ENCODE results near the gene ATP10B. TPM values are rescaled to one million over a fixed set of nuclear protein-coding genes. Genes with fewer than 3 reads are reported as not detected.

ATP10B gene
- polyA plus RNA-seq, 1 donor (not counting 4 experiments of a cell fraction or from before 2014, with no cell fraction given) = 0.25 TPM

GRCh38 chr5:160773646-160774410 lies 78.2 kb downstream of the ATP10B start:
- Histone ChIP-seq H3K9me1 (ENCODE audit: control insufficient read depth, extremely low read depth, insufficient read depth, low read length) (no peaks in the 10 kb centered on the region), H3K4me2 (ENCODE audit: control insufficient read depth, extremely low read depth, insufficient read depth, low read depth, low read length) (no peak overlapping the region), H4K20me1 (ENCODE audit: control insufficient read depth, extremely low read depth, insufficient read depth, low read length) (no peaks in the 10 kb centered on the region), H3K9ac (ENCODE audit: control insufficient read depth, extremely low read depth, insufficient read depth, low read length) (no peak overlapping the region), H2AFZ (ENCODE audit: control insufficient read depth, low read length) (no peak overlapping the region), H3K27ac (ENCODE audit: control insufficient read depth, insufficient read depth, low read length) (no peak overlapping the region), H3K9me3 (ENCODE audit: control insufficient read depth, low read depth, low read length) (no peaks in the 10 kb centered on the region), H3K36me3 (ENCODE audit: control insufficient read depth in 2 of 2, extremely low read depth in 1 of 2, insufficient read depth in 2 of 2, low read length in 2 of 2) (no peaks in the 10 kb centered on the region), H3K27me3 (ENCODE audit: control insufficient read depth, extremely low read depth, insufficient read depth, low read length) (no peaks in the 10 kb centered on the region), H3K79me2 (ENCODE audit: control insufficient read depth, insufficient read depth, low read length) (no peaks in the 10 kb centered on the region), H3K4me3 (ENCODE audit: control insufficient read depth in 2 of 3, extremely low read depth in 1 of 3, insufficient read depth in 2 of 3, low read depth in 1 of 3, low read length in 3 of 3) (no peak overlapping the region), H3K4me1 (ENCODE audit: control insufficient read depth, extremely low read depth, insufficient read depth, low read length) (no peaks in the 10 kb centered on the region)
- FAIRE-seq (no peak), DNase-seq (ENCODE audit: low read depth, low spot score) (no peak)
- no peak for TF ChIP-seq EZH2 (IDR thresholded peaks at IDR 0.05; ENCODE audit: low read length)
- TF ChIP-seq, protein P1, sequence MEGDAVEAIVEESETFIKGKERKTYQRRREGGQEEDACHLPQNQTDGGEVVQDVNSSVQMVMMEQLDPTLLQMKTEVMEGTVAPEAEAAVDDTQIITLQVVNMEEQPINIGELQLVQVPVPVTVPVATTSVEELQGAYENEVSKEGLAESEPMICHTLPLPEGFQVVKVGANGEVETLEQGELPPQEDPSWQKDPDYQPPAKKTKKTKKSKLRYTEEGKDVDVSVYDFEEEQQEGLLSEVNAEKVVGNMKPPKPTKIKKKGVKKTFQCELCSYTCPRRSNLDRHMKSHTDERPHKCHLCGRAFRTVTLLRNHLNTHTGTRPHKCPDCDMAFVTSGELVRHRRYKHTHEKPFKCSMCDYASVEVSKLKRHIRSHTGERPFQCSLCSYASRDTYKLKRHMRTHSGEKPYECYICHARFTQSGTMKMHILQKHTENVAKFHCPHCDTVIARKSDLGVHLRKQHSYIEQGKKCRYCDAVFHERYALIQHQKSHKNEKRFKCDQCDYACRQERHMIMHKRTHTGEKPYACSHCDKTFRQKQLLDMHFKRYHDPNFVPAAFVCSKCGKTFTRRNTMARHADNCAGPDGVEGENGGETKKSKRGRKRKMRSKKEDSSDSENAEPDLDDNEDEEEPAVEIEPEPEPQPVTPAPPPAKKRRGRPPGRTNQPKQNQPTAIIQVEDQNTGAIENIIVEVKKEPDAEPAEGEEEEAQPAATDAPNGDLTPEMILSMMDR (optimal IDR thresholded peaks at IDR 0.05 in 1 of 3, IDR thresholded peaks at IDR 0.05 in 1 of 3, conservative IDR thresholded peaks at IDR 0.05 in 1 of 3; ENCODE audit: extremely low read depth in 1 of 3, insufficient read depth in 2 of 3, low read length in 3 of 3) = no peak
- dilution Hi-C loops (cut with MboI; ENCODE audit: extremely low pct_ligation_motif_present, low sequenced_read_pairs) = no loop called here

GRCh38 chr5:160772854-160773253 lies 79.2 kb downstream of the ATP10B start:
- FAIRE-seq (no peak), DNase-seq (ENCODE audit: low read depth, low spot score) (no peak)
- Histone ChIP-seq H3K4me1 (ENCODE audit: control insufficient read depth, extremely low read depth, insufficient read depth, low read length) (no peaks in the 10 kb centered on the region), H3K9me3 (ENCODE audit: control insufficient read depth, low read depth, low read length) (no peaks in the 10 kb centered on the region), H3K9ac (ENCODE audit: control insufficient read depth, extremely low read depth, insufficient read depth, low read length) (no peak overlapping the region), H3K79me2 (ENCODE audit: control insufficient read depth, insufficient read depth, low read length) (no peaks in the 10 kb centered on the region), H3K4me3 (ENCODE audit: control insufficient read depth in 2 of 3, extremely low read depth in 1 of 3, insufficient read depth in 2 of 3, low read depth in 1 of 3, low read length in 3 of 3) (no peak overlapping the region), H3K36me3 (ENCODE audit: control insufficient read depth in 2 of 2, extremely low read depth in 1 of 2, insufficient read depth in 2 of 2, low read length in 2 of 2) (no peaks in the 10 kb centered on the region), H4K20me1 (ENCODE audit: control insufficient read depth, extremely low read depth, insufficient read depth, low read length) (no peaks in the 10 kb centered on the region), H2AFZ (ENCODE audit: control insufficient read depth, low read length) (no peak overlapping the region), H3K27ac (ENCODE audit: control insufficient read depth, insufficient read depth, low read length) (no peak overlapping the region), H3K4me2 (ENCODE audit: control insufficient read depth, extremely low read depth, insufficient read depth, low read depth, low read length) (no peak overlapping the region), H3K27me3 (ENCODE audit: control insufficient read depth, extremely low read depth, insufficient read depth, low read length) (no peaks in the 10 kb centered on the region), H3K9me1 (ENCODE audit: control insufficient read depth, extremely low read depth, insufficient read depth, low read length) (no peaks in the 10 kb centered on the region)
- TF ChIP-seq, protein P1 (optimal IDR thresholded peaks at IDR 0.05 in 1 of 3, IDR thresholded peaks at IDR 0.05 in 1 of 3, conservative IDR thresholded peaks at IDR 0.05 in 1 of 3; ENCODE audit: extremely low read depth in 1 of 3, insufficient read depth in 2 of 3, low read length in 3 of 3) = no peak
- TF ChIP-seq EZH2 (IDR thresholded peaks at IDR 0.05; ENCODE audit: low read length) = no peak
- dilution Hi-C loops (cut with MboI; ENCODE audit: extremely low pct_ligation_motif_present, low sequenced_read_pairs) = no loop called here

Measured in keratinocyte (primary cell).